A549 (cell line): ENCODE measurements around the gene FGGY. TPM values are rescaled to one million over a fixed set of nuclear protein-coding genes. Genes with fewer than 3 reads are reported as not detected.

Experiments used
- ATAC-seq, 2 experiments: fragments of 200-7000 bp in 1 of 2; fragments of >200 bp in 1 of 2; cut with Nextera tagmentation in 1 of 2; cut with Tn5 transposase in 1 of 2; 3 replicates each; pipeline versions ENCODE4 v1.8.0 to v1.9.1; 2018 to 2020; ENCODE audit warnings: mild to moderate bottlenecking in 1 of 2, moderate library complexity in 1 of 2
- CTCF ChIA-PET: fragments of 300-600 bp; sonication (Branson Sonifier 250); formaldehyde crosslinking; extraction: SDS; loops from one replicate; lab custom pipeline; 2021; ENCODE audit warnings: antibody characterized with exemption, inconsistent platforms; lab: Yijun Ruan, JAX
- POLR2A ChIA-PET: fragments of 350-600 bp; formaldehyde crosslinking; extraction: SDS; loops from one replicate; lab custom pipeline; 2021; ENCODE audit warnings: antibody characterized with exemption, inconsistent platforms; lab: Yijun Ruan, JAX
- DNase-seq, 2 experiments: peaks; one replicate each; pipeline versions ENCODE4 v3.0.0 to v3.0.0-alpha.2; 2011 to 2016; ENCODE audit warnings: low read depth in 1 of 2, low spot score in 1 of 2
- FAIRE-seq: peaks from 2 replicates; lab custom pipeline; 2011; peaks lifted over from hg19 to GRCh38; lab: Jason Lieb, UNC
- H3K27ac ChIP-seq, 2 experiments: fragments of >200 bp; sonication (Bioruptor Twin); formaldehyde crosslinking; 3 replicates each; pipeline ENCODE4 v1.5.1; 2016 to 2017
- H3K4me1 ChIP-seq: fragments of >200 bp; sonication (Bioruptor Twin); formaldehyde crosslinking; 3 replicates; pipeline ENCODE4 v1.6.1; 2016
- H3K4me2 ChIP-seq: fragments of >200 bp; sonication (Bioruptor Twin); formaldehyde crosslinking; 3 replicates; pipeline ENCODE4 v1.6.1; 2016
- H3K4me3 ChIP-seq: fragments of >200 bp; sonication (Bioruptor Twin); formaldehyde crosslinking; 3 replicates; pipeline ENCODE4 v1.5.1; 2016
- H3K9me3 ChIP-seq: fragments of >200 bp; sonication (Bioruptor Twin); formaldehyde crosslinking; 3 replicates; pipeline ENCODE4 v1.6.1; 2016
- BHLHE40 ChIP-seq: IDR thresholded peaks from 2 replicates; pipeline ENCODE4 v1.6.1; 2012; ENCODE audit warnings: low read depth, low read length, inconsistent platforms
- CHD2 ChIP-seq: fragments of 150-350 bp; IDR thresholded peaks from 2 replicates; pipeline ENCODE4 v1.6.1; 2014; ENCODE audit warnings: low read length; ENCODE audit not compliant: partially characterized antibody
- CHD4 ChIP-seq: fragments of 200-600 bp; sonication (generic); IDR thresholded peaks from 2 replicates; pipeline ENCODE4 v1.6.1; 2016; ENCODE audit warnings: antibody characterized with exemption, mild to moderate bottlenecking, borderline replicate concordance
- ELK1 ChIP-seq: fragments of 150-350 bp; IDR thresholded peaks from 2 replicates; pipeline ENCODE4 v1.6.1; 2014; ENCODE audit warnings: low read depth, mild to moderate bottlenecking, low read length
- ESRRA ChIP-seq: fragments of 150-350 bp; IDR thresholded peaks from 2 replicates; pipeline ENCODE4 v1.6.1; 2014; ENCODE audit warnings: mild to moderate bottlenecking, low read length, borderline replicate concordance
- FOSB ChIP-seq: fragments of 250-450 bp; sonication (Bioruptor Pico); IDR thresholded peaks from 2 replicates; pipeline ENCODE4 v1.5.0; 2020; ENCODE audit warnings: mild to moderate bottlenecking, moderate library complexity
- FOSL2 ChIP-seq, 2 experiments: fragments of 450-650 bp in 1 of 2; fragments of >200 bp in 1 of 2; sonication (Bioruptor Twin) in 1 of 2; formaldehyde crosslinking; IDR thresholded peaks; 2 replicates each; pipeline versions ENCODE4 v1.5.0 to v1.6.1; 2016 to 2020; ENCODE audit warnings: mild to moderate bottlenecking in 1 of 2, moderate library complexity in 1 of 2
- FOXS1 ChIP-seq: fragments of 250-450 bp; sonication (Bioruptor Pico); IDR thresholded peaks from 2 replicates; pipeline ENCODE4 v1.5.0; 2020; ENCODE audit warnings: mild to moderate bottlenecking, moderate library complexity
- HEYL ChIP-seq: fragments of 250-450 bp; sonication (Bioruptor Pico); IDR thresholded peaks from 2 replicates; pipeline ENCODE4 v1.8.0; 2021; ENCODE audit warnings: mild to moderate bottlenecking, moderate library complexity
- HOXA7 ChIP-seq: fragments of 250-450 bp; sonication (Bioruptor Pico); IDR thresholded peaks from 2 replicates; pipeline ENCODE4 v1.5.0; 2020; ENCODE audit warnings: mild to moderate bottlenecking, moderate library complexity
- HOXB5 ChIP-seq: fragments of 250-450 bp; sonication (Bioruptor Pico); IDR thresholded peaks from 2 replicates; pipeline ENCODE4 v1.5.0; 2020; ENCODE audit warnings: mild to moderate bottlenecking, moderate library complexity
- JUNB ChIP-seq: fragments of >200 bp; sonication (Bioruptor Twin); formaldehyde crosslinking; IDR thresholded peaks from 2 replicates; pipeline ENCODE4 v1.6.1; 2016
- MYC ChIP-seq: IDR thresholded peaks from 2 replicates; pipeline ENCODE4 v1.6.1; 2012; ENCODE audit warnings: mild to moderate bottlenecking, inconsistent platforms, low read length, improper control_type of control experiment, borderline replicate concordance
- NPAS2 ChIP-seq: fragments of 250-450 bp; sonication (Bioruptor Pico); IDR thresholded peaks from 2 replicates; pipeline ENCODE4 v1.8.0; 2022; ENCODE audit warnings: mild to moderate bottlenecking, moderate library complexity, borderline replicate concordance
- PHF8 ChIP-seq: fragments of 200-600 bp; sonication (generic); IDR thresholded peaks from 2 replicates; pipeline ENCODE4 v1.6.1; 2016; ENCODE audit warnings: low read depth, mild to moderate bottlenecking, antibody characterized with exemption, moderate library complexity, borderline replicate concordance
- POLR2A ChIP-seq: IDR thresholded peaks from 2 replicates; pipeline ENCODE4 v1.6.1; 2012; ENCODE audit warnings: mild to moderate bottlenecking, low read length
- POLR2AphosphoS2 ChIP-seq: conservative IDR thresholded peaks from 2 replicates; pipeline ENCODE4 v1.6.1; 2012; ENCODE audit warnings: low read length, improper control_type of control experiment, inconsistent platforms
- RARB ChIP-seq: fragments of 250-450 bp; sonication (Bioruptor Pico); IDR thresholded peaks from 2 replicates; pipeline ENCODE4 v1.8.0; 2021; ENCODE audit warnings: mild to moderate bottlenecking, moderate library complexity
- RCOR1 ChIP-seq: fragments of 150-350 bp; IDR thresholded peaks from 2 replicates; pipeline ENCODE4 v1.6.1; 2014; ENCODE audit warnings: antibody characterized with exemption, low read length, low read depth
- RNF2 ChIP-seq: fragments of 200-600 bp; sonication (generic); IDR thresholded peaks from 2 replicates; pipeline ENCODE4 v1.6.1; 2016; ENCODE audit warnings: low read depth, mild to moderate bottlenecking, antibody characterized with exemption, moderate library complexity, borderline replicate concordance
- SREBF2 ChIP-seq: fragments of 450-650 bp; IDR thresholded peaks from 2 replicates; pipeline ENCODE4 v1.6.1; 2014; ENCODE audit warnings: mild to moderate bottlenecking, moderate library complexity
- TFCP2L1 ChIP-seq: fragments of 250-450 bp; sonication (Bioruptor Pico); IDR thresholded peaks from 2 replicates; pipeline ENCODE4 v1.5.0; 2021; ENCODE audit warnings: mild to moderate bottlenecking
- TP53 ChIP-seq: fragments of 250-450 bp; sonication (Bioruptor Pico); IDR thresholded peaks from 2 replicates; pipeline ENCODE4 v1.5.0; 2021; ENCODE audit warnings: mild to moderate bottlenecking, moderate library complexity
- ZC3H11A ChIP-seq: fragments of 450-650 bp; IDR thresholded peaks from 2 replicates; pipeline ENCODE4 v1.6.1; 2014; ENCODE audit warnings: antibody characterized with exemption, mild to moderate bottlenecking
- ZSCAN20 ChIP-seq: fragments of 250-450 bp; sonication (Bioruptor Pico); IDR thresholded peaks from 2 replicates; pipeline ENCODE4 v1.8.0; 2022; ENCODE audit warnings: mild to moderate bottlenecking, moderate library complexity
- WGBS: methylation state at CpG from one replicate; pipeline ENCODE4 v1.1.6; 2017; ENCODE audit errors: missing lambda C conversion rate; 5-methylcytosine and 5-hydroxymethylcytosine counted together
- polyA plus RNA-seq, 4 experiments: library from polyadenylated mRNA; depleted of rRNA in 3 of 4; stranded (reverse); fragments of >200 nt; fragmentation: RNase III in 1 of 4; extraction: RNeasy Plus Mini Kit Qiagen cat#74134 plus additional on column Dnase treatment in 1 of 4; gene quantifications; 2 replicates in 3 of 4; 3 replicates in 1 of 4; pipeline ENCODE4 v1.2.3, GENCODE V29; 2011 to 2017

The FGGY gene
- polyA plus RNA-seq, 2 of the 4 experiments (the other 2 are of a cell fraction) = 2.9 to 4.8 TPM

- no peak for TF ChIP-seq HOXA7 (CRISPR knock-in tag)
- no peak for TF ChIP-seq FOXS1 (CRISPR knock-in tag)
- TF ChIP-seq PHF8 = no peak
- no peak for TF ChIP-seq POLR2AphosphoS2
- no peak for TF ChIP-seq ZC3H11A
- no peak for TF ChIP-seq HOXB5 (CRISPR knock-in tag)
- TF ChIP-seq TFCP2L1 (CRISPR knock-in tag) = no peak
- no peak for TF ChIP-seq POLR2A
Observed at GRCh38 chr1:59481881-59482505, 185.1 kb downstream of the FGGY start (continued).

GRCh38 chr1:59482986-59483385 lies 186.1 kb downstream of the FGGY start:
- FAIRE-seq (no peak), ATAC-seq (no peak), DNase-seq (no peak)
- H3K4me1 ChIP-seq = peaks cover 37% of the 10 kb centered on the region
- 100% methylated on average over 1 of the region's 1 CpG for WGBS
- no peak for TF ChIP-seq RNF2
- TF ChIP-seq CHD2 = no peak
- TF ChIP-seq BHLHE40 = no peak
- TF ChIP-seq ZSCAN20 (CRISPR knock-in tag) = no peak
- TF ChIP-seq NPAS2 (CRISPR knock-in tag) = no peak
- TF ChIP-seq FOSB (CRISPR knock-in tag) = no peak
- no peak for TF ChIP-seq FOSL2 (IDR thresholded peaks at IDR 0.05)
- no peak for TF ChIP-seq FOSL2 (CRISPR knock-in tag; IDR thresholded peaks at IDR 0.05)
- no peak for TF ChIP-seq RCOR1
- TF ChIP-seq TP53 (CRISPR knock-in tag) = no peak
- no peak for TF ChIP-seq JUNB
- no peak for TF ChIP-seq MYC
- no peak for TF ChIP-seq SREBF2
- TF ChIP-seq ESRRA = no peak
- TF ChIP-seq RARB = no peak
- TF ChIP-seq HEYL = no peak
- no peak for TF ChIP-seq CHD4
- no peak overlapping the region for H3K4me3 ChIP-seq
- H3K27ac ChIP-seq = no peak overlapping the region
- H3K4me2 ChIP-seq = no peak overlapping the region
- ChIA-PET CTCF (no interaction called here), POLR2A (no interaction called here)
- no peaks in the 10 kb centered on the region for H3K9me3 ChIP-seq

GRCh38 chr1:59484096-59484495 lies 187.2 kb downstream of the FGGY start:
- ChIA-PET CTCF (no interaction called here), POLR2A (no interaction called here)
- DNase-seq = peak; percentile 23 to 29
- ATAC-seq = peak; percentile 76 to 84; a peak in 4 of 6 replicates
- WGBS = 5% methylated on average over 1 of the region's 1 CpG
- H3K4me3 ChIP-seq = no peak overlapping the region
- TF ChIP-seq FOSL2 (IDR thresholded peaks at IDR 0.05) (0 out of 2 replicates have a peak, but pooled peaks have one; percentile 26), FOSL2 (CRISPR knock-in tag; IDR thresholded peaks at IDR 0.05) (peak; percentile 67), JUNB (peak; percentile 31), ELK1 (no peak)
- TF ChIP-seq, all 56 proteins: peak for 2
- peak overlapping the region; percentile 27 for H3K4me2 ChIP-seq
- FAIRE-seq = no peak
- no peaks in the 10 kb centered on the region for H3K9me3 ChIP-seq
- peaks cover 37% of the 10 kb centered on the region for H3K4me1 ChIP-seq
- peak overlapping the region; percentile 22 to 75; a peak in 4 of 6 replicates for H3K27ac ChIP-seq
